GM18508 (cell line): ENCODE data around the gene CACNA2D3.

Experiments used
- ATAC-seq: cut with Tn5 transposase; IDR thresholded peaks from one replicate; pipeline ENCODE4 v1.9.1; 2021; ENCODE audit warnings: moderate number of reproducible peaks; ENCODE audit not compliant: insufficient read depth, unreplicated experiment

CACNA2D3 gene

DNA sequence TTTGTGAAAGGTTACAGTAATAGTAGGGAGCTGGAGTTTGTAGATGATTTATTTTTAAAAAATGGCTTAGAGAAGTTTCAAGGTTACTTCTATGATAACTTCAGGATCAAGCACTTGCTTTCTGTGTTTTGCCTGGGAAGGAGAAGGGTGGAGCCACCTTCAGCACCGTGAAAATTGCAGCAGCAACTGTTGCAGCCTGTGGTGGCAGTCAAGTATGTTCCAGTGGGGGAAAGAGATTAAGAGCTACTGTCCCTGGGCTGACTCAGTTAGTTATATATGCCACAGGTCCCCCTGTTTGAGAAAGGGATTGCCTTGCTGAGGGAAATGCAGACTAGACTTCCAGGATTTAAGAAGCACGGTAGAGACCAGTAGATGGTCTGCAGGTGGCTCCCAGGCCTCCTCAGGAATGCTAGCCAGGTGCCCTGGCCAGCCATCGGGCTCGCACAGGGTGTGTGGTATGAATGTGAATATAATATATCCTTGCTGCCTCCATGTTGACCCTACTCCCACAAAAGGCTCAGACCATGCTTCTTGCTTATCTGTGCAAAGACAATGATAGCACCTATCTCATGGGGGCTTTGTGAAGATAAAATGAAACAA lies 389.5 kb downstream of the CACNA2D3 start:
- ATAC-seq: no peak

DNA sequence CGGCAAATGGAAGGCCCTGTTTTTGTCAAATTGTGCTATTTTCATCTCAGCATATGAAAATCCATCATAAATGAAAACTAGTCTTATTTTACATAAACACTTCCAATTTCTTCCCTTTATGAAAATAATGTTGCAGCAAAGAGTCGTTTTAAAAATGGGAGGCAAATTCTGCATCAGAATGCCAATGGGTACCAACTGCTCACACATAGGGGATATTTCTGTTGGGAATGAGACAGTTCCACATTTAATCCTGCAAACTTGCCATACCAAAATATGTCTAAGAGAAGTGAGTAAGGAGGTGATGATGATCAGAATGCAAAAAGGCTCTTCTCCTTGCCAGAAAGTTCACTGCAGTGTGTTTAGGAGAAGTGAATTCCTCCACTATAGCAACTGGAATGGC lies 391.7 kb downstream of the CACNA2D3 start:
- no peak for ATAC-seq

DNA sequence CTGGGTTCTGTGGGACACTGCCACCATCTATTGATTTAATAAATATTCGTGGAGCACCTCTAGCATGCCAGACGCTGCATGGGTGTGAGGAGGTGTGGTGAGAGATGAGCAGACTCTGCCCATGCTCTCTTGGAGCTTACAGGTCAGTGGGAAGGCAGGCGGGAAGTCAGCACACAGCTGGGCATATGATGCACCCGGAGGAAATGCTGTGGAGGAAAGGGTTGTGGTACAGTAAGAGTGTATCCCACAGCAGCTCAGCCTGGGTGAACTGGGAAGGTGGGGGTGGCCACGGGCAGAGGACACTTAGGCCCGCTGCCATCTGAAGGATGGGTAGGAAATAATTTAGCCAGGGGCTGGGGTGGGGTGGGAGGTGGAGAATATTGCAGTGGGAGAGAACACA lies 392.1 kb downstream of the CACNA2D3 start:
- ATAC-seq: no peak

DNA sequence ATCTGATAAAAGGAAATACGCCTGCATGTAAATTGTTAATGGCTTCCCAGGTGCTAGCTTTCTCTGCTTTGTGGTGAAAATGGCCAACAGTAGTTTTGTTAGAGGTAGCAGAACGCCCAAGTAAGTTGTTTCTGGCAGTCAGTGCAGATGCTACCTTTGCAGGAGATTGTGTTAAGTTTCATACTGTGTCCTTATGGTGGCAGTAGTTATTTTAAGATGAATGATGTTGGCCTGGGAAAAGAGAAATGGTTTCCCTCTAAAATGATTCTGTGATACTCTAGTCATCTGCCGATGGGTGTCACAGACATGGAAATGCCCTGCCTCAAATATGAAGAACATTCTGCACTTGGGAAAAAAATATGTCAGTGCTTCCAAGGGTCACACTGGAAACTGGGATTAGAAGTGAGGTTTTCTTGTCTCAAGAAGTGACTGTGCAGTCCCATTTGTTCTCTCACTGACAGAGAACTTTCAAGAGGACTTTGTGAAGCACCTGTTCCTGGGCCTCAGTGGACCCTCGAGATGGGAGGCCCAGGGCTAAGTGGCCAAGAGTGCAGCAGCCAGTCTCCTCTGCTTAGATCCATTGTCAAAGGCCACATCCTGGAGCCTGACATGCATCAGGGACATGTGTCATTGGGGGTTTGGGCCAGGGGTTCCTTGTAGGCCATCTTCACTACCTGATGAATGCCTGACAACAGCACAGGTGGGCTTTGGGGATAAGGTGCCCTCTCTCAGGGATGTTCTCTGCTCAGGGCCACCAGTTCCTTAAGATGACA lies 393.3 kb downstream of the CACNA2D3 start:
- no peak for ATAC-seq

DNA sequence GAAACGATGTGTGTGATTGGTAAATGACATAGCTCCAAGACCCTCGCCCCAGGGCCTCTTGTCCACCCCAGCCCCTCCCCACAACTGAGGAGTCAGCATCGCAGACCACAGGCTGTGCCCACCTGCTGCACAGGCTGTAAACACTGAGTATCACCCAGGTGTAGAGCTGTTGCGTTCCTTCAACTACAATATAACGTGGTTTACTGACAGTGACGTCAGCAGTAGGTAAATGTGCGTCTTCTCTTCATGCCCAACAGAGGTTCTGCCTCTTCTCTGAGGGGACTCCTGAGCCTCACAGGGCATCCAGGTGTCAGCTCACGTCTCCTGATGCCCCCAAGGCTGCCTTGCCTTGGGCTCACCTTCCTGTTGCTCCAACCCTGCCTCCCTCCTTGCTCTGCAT lies 395.1 kb downstream of the CACNA2D3 start:
- no peak for ATAC-seq

DNA sequence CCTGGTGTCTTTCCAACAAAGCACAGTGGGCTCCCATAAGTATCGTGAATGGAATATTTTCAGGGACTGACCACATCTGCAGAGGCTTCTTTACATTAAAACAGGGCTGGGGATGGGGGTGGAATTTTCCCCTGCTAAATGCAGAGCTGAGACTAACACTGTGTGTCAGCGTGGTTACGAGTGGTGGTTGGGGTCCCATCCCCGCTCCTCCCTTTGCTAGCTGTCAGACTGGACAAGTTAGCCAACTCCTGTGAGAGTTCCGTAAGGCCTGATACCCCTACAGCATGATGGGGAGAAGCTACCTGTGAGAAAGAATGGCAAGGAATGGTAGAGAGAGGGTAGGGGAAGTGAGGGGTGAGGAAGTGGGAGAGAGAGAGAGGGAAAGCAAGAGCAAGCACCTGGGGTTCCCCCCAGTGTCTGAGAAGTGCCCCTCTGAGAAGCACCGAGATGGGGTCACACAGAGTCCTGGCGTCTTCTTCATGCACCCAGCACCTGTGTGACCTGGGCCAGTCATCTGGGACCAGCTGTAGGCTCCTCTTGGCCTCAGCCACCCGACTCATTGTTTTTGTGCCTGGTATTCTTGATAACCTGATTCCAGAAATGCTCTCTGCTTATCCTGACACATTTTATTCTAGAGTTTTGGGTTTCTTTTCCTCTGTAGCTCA lies 395.8 kb downstream of the CACNA2D3 start:
- ATAC-seq: no peak

DNA sequence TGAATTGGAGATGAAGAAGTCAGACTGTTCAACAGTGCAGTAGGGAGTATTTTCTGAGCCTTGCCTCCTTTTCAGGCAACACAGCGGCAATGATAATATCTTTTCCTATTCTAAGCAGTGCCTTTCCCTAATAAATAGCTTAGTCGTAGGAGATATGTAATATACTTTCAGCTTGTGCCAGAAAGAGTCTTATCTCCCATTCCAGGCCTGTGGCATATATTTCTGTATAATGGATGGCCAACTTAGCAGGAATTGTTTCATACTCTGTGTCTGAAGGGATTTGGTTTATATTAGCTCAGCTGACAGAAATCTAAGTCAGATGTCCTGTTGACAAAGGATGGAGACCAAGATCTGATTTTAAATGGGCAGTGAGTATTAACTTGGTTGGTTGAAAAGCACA lies 397.1 kb downstream of the CACNA2D3 start:
- ATAC-seq: no peak

DNA sequence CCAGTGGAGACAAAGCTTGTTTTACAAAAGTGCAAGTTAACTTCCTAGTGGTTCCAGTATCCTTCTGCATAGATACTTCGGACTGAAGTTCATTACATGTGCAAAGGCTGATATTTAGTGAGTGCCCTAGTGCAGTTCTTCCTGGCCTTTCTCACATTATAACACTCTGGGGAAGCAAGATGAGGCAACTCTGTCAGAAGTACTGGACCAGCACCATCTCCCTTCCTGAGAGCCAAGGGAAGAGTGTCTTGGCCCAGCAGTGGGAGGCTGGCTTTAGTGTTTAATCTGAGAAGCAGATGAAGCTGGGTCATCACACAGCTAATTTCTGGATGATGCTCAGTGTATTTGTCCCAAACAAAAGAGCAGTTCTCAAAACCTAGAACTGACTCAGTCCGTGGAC lies 397.7 kb downstream of the CACNA2D3 start:
- no peak for ATAC-seq

DNA sequence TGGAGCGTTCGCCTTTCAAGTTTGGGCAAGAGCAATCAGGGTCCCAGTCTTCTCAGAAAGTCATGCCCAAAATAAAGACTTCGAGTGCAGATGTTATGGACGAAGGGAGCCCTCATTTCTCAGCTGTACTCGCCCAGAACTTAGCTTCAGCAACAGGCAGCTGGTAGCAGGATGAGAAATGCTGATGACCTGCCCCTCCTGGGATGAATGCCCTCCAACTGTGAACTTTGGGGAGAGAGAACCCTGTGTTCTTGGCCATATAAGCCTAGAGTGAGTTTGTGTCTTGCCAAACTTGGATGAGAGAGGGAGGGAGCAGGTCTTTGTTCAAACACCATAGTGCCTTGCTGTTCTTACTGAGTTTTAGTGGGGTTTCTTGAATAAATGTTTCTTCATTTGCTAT lies 405.2 kb downstream of the CACNA2D3 start:
- no peak for ATAC-seq

DNA sequence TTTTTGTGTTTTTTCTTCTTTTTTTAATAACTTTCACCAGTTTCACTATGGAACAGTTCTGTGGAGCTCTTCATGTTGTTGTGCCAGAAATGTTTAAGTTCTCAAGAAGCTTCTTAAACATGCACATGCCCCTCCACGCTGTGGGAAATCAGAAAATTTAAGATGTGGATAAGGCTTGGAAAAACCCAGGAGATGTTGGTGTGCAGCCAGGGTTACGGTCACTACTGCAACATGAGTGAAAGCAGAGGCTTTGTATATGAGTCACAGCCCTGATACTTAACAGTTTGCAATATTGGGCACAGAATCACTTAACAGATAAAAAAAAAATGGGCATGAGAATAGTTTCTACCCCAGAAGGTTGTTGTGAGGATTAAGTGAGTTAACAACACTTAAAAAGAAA lies 405.6 kb downstream of the CACNA2D3 start:
- ATAC-seq: no peak

DNA sequence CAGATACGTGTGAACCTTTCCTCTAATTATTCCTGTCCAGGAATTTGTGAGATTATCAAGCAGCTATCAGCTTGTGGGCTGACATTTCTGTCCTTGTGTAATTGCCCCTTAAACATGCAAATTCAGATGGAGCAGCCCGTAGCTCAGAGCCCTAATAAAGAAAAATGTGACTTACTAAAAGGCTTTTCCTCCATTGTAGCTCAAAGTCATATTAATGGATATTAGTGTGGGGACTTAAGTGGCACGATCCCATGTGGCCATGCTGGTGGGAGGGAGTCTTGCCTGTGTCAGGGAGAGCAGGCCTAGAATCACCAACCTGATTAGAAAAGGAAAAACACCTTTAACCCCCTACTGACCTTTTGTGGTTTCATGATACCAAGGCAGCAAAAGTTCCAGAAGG lies 406.3 kb downstream of the CACNA2D3 start:
- ATAC-seq: no peak

DNA sequence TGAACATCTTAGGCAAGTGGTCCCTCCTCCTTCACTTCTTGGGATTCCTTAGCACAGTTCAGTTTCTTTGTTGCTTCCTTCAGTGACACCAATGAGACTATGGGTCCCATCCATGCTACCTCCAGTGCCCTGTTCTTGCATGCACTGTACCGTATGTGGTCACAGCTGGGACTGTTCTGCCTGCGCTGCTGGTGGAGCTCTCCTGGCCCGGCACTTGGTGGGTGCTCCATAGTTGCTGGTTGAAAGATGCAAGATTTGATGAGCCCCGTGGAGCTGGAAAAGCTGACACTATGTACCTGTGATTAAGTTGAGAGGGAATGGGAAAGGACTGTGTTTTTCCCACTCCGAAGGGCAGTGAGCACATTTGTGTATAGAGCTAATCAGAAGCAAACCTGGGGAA lies 407.7 kb downstream of the CACNA2D3 start:
- ATAC-seq: no peak

DNA sequence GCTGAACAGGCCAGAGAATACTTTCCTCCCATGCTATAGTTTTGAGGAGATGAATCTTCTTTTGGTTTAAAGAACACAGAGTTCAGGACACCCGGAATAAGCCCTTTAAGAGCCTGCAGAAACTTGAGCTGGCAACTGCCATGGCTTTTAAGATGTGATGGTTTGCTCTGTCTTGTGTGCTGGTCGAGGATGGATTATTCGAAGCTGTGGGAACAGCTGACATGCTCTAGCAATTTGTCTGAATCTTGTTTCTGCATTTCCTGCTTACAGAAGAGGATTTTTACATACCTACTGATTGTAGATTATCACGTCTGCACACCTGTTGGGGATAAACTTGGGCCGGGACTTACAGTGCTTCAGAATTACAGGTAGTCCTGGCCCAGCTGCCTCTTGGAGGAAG lies 408.6 kb downstream of the CACNA2D3 start:
- ATAC-seq: no peak

DNA sequence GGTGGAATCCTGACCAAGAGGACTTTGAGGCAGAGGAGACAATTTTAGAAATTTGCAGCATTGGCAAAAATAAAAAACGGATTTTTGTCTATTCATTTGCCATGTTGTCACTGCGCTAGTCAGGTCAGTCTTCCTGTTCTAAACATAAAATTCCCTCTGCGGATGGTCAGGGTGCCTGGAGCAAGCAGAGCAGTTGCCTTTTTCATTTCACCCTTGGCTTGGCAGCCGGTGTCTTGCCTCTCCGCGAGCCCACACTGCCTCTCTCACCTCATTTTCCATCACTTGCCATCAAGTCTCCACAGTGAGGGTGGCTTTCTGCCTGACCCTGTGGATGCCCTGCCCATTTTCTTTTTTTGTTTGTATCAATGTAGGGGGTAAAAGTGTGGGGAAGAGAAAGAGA lies 409.4 kb downstream of the CACNA2D3 start:
- ATAC-seq: no peak

DNA sequence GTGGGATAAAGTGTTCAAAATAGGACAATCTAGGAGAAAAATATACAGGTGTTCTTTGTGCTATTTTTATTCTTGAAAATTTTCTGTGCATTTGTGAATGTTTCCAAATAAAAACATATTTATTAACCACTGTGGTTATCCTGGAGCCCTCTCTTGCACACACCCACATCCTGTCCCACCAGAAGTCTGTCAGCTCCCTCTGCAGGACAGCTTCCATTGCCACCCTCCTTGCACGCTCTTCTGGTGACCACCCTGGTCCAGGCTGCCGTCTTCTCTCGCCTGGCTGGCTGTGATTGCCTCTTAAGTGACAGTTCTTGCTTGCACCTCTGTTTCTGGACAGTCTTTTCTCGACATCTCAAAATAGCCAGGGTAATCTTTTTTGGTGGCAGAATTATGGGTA lies 411.5 kb downstream of the CACNA2D3 start:
- no peak for ATAC-seq

DNA sequence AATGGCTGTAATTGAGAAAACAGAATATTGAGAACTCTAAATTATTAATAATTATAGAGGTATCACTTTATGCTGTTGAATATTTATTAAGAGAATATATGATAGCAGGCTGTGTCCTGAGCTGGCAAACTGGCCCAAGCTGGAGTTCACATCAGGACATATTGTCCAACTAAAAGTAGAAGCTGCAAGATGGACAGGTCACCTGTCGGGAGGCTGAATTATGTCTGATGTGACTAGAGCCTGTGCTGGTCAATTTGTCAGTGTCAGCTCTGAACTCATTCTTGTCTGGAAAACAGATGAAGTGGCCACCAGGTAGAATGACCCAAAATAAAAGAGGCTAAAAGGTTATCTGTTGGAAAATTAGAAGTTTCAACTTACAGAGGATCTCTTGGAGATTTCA lies 413.3 kb downstream of the CACNA2D3 start:
- no peak for ATAC-seq

DNA sequence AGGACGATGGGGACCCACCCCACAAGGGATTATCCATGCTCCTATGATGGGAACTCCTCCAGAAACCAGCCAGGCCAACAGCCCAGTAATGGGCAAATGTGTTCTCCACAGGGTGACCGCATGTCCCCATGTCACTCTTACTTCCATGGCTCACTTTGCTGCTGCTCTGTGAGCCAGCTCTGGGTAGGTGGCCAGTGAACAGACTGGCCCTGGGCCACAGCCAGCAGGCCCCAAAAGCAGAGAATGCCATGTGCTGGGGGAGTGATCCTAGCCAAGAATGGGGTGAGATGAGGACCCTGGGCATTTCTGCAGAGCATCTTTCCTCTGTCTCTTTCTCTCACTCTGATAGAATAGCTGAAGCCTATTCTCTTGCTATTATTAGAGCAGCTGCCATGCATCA lies 414.1 kb downstream of the CACNA2D3 start:
- ATAC-seq: no peak

DNA sequence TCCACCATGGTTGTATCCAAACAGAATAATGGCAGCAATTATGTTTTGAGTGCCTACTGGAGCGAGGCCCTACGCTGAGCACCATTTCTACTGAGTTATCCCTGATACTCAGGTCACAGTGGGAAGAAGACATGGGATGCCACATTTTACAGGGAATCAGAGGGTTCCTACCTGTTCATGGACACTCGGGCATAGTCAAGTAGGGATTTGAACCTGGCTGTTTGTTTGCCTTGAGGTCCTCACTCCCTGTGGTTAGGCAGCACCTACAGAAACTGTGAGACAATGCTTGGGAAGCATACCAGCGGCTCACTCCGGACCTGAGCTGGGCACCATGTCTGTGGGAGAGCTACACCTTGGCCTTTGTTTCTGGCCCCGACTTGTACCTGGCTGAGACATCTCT lies 415.2 kb downstream of the CACNA2D3 start:
- ATAC-seq: no peak

DNA sequence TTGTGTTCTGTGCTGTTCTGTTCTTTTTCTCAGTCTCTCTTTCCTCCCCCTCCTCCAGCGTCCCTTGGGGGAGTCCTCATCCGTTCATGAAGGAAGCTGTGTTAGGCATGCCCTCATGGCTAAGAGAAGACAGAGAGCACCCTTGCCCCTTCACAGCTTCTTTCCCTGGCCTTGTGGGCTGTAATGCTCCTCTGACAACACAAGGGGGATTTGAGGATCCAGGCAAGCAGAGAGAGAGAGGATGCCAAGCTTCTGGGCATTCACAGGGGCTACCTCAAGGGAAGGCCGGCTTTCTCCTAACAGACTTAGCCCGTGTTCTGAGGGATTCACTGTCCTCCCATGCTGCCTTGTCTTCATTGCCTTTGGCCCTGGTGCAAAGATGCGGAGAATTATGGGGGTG lies 416.0 kb downstream of the CACNA2D3 start:
- ATAC-seq: no peak

DNA sequence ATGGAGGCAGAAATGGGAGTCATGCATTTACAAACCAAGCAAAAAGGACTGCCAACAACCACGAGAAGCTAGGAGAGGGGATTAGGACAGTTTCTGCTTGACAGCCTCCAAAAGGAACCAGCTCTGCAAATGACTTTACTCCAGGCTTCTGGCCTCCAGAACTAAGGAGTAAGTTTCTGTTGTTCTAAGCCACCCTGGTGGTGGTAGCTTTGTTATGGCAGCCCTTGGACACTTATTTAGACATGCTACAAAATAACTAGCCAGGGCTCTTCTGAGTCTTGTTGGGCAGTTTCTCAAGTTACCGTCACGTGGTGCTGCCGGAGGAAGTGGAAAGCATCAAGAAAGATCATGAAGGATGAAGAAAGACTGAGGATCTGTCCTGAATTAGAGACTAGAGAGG lies 419.0 kb downstream of the CACNA2D3 start:
- ATAC-seq: no peak

DNA sequence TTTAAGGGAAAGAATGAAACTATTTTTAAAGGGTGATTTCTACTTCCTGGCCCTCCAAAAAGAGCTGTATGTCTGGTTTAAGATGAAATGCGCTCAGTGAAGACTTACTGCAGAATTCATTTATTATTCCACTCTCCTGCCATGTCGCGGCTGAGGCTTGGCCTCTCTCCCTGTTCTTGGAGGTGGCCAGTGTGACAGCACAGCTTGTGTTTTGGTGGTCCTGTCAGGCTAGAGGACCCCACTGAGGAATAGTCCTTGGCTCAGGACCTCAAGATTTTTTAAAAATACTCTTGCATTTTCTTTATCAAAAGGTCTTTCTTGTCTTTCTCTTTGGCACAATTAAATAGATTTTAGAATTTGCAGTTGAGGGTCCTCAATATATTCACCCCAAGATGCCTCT lies 421.1 kb downstream of the CACNA2D3 start:
- ATAC-seq: no peak

DNA sequence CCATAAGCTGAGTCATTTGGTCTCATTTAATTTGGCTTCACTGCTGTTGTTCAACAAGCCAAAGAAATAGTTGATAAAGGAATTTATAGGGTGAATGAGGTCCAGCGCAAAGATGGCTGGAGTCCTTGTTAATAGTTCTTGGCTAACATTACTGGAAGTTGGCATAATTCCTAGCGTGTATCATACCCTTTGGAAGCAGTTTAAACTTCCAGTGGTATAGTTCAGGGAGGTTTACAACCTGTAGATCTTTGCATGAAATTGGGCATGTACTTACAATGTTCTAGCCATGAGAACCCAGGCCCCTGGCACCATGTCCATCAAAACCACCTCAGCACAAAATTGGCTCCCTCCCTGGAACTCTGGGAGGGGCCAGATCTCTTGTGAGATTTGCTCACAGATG lies 424.7 kb downstream of the CACNA2D3 start:
- ATAC-seq: no peak
